CD14-positive monocyte (primary cell): ENCODE data around the gene PPP2R2C. TPM values are rescaled to one million over a fixed set of nuclear protein-coding genes. Genes with fewer than 3 reads are reported as not detected.

Experiments
- DNase-seq, 3 donors: peaks; one replicate each; pipeline ENCODE4 v3.0.0-alpha.2; 2011 to 2022
- H2AFZ ChIP-seq: 2 replicates; pipeline ENCODE4 v1.6.0; 2012; ENCODE audit warnings: mild to moderate bottlenecking, low read depth, low read length, inconsistent platforms; ENCODE audit not compliant: insufficient read depth, poor library complexity, severe bottlenecking
- H3K27ac ChIP-seq, 2 donors: 1 replicate in 1 of 2; 2 replicates in 1 of 2; pipeline ENCODE4 v1.5.1; 2012 to 2013; ENCODE audit warnings: low read length in 2 of 2, control low read depth in 1 of 2, inconsistent platforms in 1 of 2, low read depth in 1 of 2, mild to moderate bottlenecking in 1 of 2
- H3K27me3 ChIP-seq, 2 donors: one replicate each; pipeline versions ENCODE4 v1.6.0 to v1.6.1; 2011 to 2013; ENCODE audit warnings: low read length in 2 of 2; ENCODE audit not compliant: control insufficient read depth in 2 of 2, insufficient read depth in 2 of 2
- H3K36me3 ChIP-seq, 2 donors: replicated peaks in 1 of 2; 1 replicate in 1 of 2; 2 replicates in 1 of 2; pipeline versions ENCODE4 v1.5.1 to v1.6.1; 2012 to 2013; ENCODE audit warnings: low read length in 2 of 2, control low read depth in 1 of 2, inconsistent platforms in 1 of 2, mild to moderate bottlenecking in 1 of 2; ENCODE audit not compliant: insufficient read depth in 2 of 2, control insufficient read depth in 1 of 2
- H3K4me1 ChIP-seq, 2 donors: 1 replicate in 1 of 2; 2 replicates in 1 of 2; pipeline versions ENCODE4 v1.5.1 to v1.6.1; 2012 to 2013; ENCODE audit warnings: low read length in 2 of 2, control low read depth in 1 of 2, inconsistent platforms in 1 of 2, mild to moderate bottlenecking in 1 of 2, moderate library complexity in 1 of 2; ENCODE audit not compliant: insufficient read depth in 2 of 2, control insufficient read depth in 1 of 2
- H3K4me2 ChIP-seq: replicated peaks from 2 replicates; pipeline ENCODE3; 2012; ENCODE audit warnings: low read length, moderate library complexity, mild to moderate bottlenecking; ENCODE audit not compliant: poor library complexity, severe bottlenecking; ENCODE audit errors: extremely low read depth
- H3K4me3 ChIP-seq, 3 experiments: fragments of 200-600 bp in 1 of 3; sonication (generic) in 1 of 3; replicated peaks in 1 of 3; 1 replicate in 2 of 3; 2 replicates in 1 of 3; pipeline ENCODE4 v1.5.1; 2011 to 2013; ENCODE audit warnings: low read length in 3 of 3, mild to moderate bottlenecking in 3 of 3, control low read depth in 2 of 3, low read depth in 2 of 3, inconsistent platforms in 1 of 3, moderate library complexity in 1 of 3
- H3K79me2 ChIP-seq: 2 replicates; pipeline ENCODE4 v1.6.0; 2012; ENCODE audit warnings: mild to moderate bottlenecking, control low read depth, inconsistent platforms, low read length, moderate library complexity; ENCODE audit not compliant: insufficient read depth
- H3K9ac ChIP-seq: 2 replicates; pipeline ENCODE4 v1.6.0; 2017; ENCODE audit warnings: low read length, mild to moderate bottlenecking; ENCODE audit not compliant: insufficient read depth, poor library complexity, severe bottlenecking
- H3K9me3 ChIP-seq, 2 donors: replicated peaks in 1 of 2; 1 replicate in 1 of 2; 2 replicates in 1 of 2; pipeline versions ENCODE4 v1.5.1 to v1.6.1; 2012 to 2013; ENCODE audit warnings: low read length in 2 of 2, control low read depth in 1 of 2; ENCODE audit not compliant: control insufficient read depth in 1 of 2, insufficient read depth in 1 of 2
- H4K20me1 ChIP-seq: 2 replicates; pipeline ENCODE4 v1.6.0; 2012; ENCODE audit warnings: mild to moderate bottlenecking, low read length, control low read depth, moderate library complexity; ENCODE audit not compliant: insufficient read depth
- H3K27ac Mint-ChIP-seq, 7 donors: one replicate each; pipeline ENCODE4 v1.8.0; 2020; ENCODE audit warnings: mild to moderate bottlenecking in 7 of 7, mixed read lengths in 7 of 7, moderate library complexity in 6 of 7, inconsistent platforms in 2 of 7
- H3K27me3 Mint-ChIP-seq, 3 donors: one replicate each; pipeline ENCODE4 v1.8.0; 2021 to 2022; ENCODE audit warnings: low read depth in 3 of 3, mild to moderate bottlenecking in 3 of 3, mixed read lengths in 3 of 3, moderate library complexity in 3 of 3, inconsistent platforms in 1 of 3
- H3K36me3 Mint-ChIP-seq, 2 donors: one replicate each; pipeline ENCODE4 v1.8.0; 2020; ENCODE audit warnings: mixed read lengths in 2 of 2, inconsistent platforms in 1 of 2, mild to moderate bottlenecking in 1 of 2
- H3K4me1 Mint-ChIP-seq: one replicate; pipeline ENCODE4 v1.8.0; 2020; ENCODE audit warnings: mild to moderate bottlenecking, mixed read lengths
- H3K4me3 Mint-ChIP-seq, 2 donors: one replicate each; pipeline ENCODE4 v1.8.0; 2020; ENCODE audit warnings: mild to moderate bottlenecking in 2 of 2, mixed read lengths in 2 of 2, moderate library complexity in 1 of 2
- H3K9me3 Mint-ChIP-seq, 7 donors: one replicate each; pipeline ENCODE4 v1.8.0; 2020 to 2022; ENCODE audit warnings: mixed read lengths in 7 of 7, mild to moderate bottlenecking in 6 of 7, moderate library complexity in 6 of 7, inconsistent platforms in 2 of 7
- CTCF ChIP-seq: fragments of 200-600 bp; IDR thresholded peaks from one replicate; pipeline ENCODE4 v1.8.0; 2022; ENCODE audit warnings: antibody characterized with exemption, mild to moderate bottlenecking
- WGBS: methylation state at CpG from one replicate; pipeline ENCODE4 v1.1.5; 2013; ENCODE audit warnings: missing lambda C conversion rate; ENCODE audit not compliant: insufficient coverage; 5-methylcytosine and 5-hydroxymethylcytosine counted together
- intact Hi-C, 2 donors: fragments of 100-400 bp; cut with micrococcal nuclease; formaldehyde crosslinking; loops; one replicate each; pipeline versions ENCODE4 v1.15.0 to v1.15.1; 2023
- polyA plus RNA-seq, 3 donors: library from polyadenylated mRNA; depleted of rRNA in 1 of 3; unstranded in 2 of 3; stranded (reverse) in 1 of 3; fragments of 300-500 nt in 2 of 3; fragments of >200 nt in 1 of 3; fragmentation: Illumina TruSeq in 2 of 3; gene quantifications; 1 replicate in 2 of 3; 2 replicates in 1 of 3; pipeline ENCODE4 v1.2.3, GENCODE V29; 2012 to 2021

The PPP2R2C gene
- polyA plus RNA-seq, 3 donors: not detected

- no peaks in the 10 kb centered on the region for H3K27me3 ChIP-seq
- no peak overlapping the region for H3K4me3 ChIP-seq
- H2AFZ ChIP-seq: no peak overlapping the region
- no peak overlapping the region for H3K27ac ChIP-seq
- no peaks in the 10 kb centered on the region for H3K4me1 ChIP-seq
- DNase-seq: no peak
- H3K27ac Mint-ChIP-seq: no peak overlapping the region
- H3K9me3 Mint-ChIP-seq: no peaks in the 10 kb centered on the region
- no peak overlapping the region for H3K4me3 Mint-ChIP-seq
- WGBS: 87% methylated on average over 14 of the region's 16 CpGs
- H3K9ac ChIP-seq: no peak overlapping the region
- H3K79me2 ChIP-seq: no peaks in the 10 kb centered on the region
- intact Hi-C loops: no loop called here
- H4K20me1 ChIP-seq: no peaks in the 10 kb centered on the region
- no peaks in the 10 kb centered on the region for H3K4me1 Mint-ChIP-seq
- no peaks in the 10 kb centered on the region for H3K36me3 ChIP-seq
- no peaks in the 10 kb centered on the region for H3K36me3 Mint-ChIP-seq
- TF ChIP-seq CTCF: no peak
- peaks cover 0 to 5% (median 3%) of the 10 kb centered on the region in 3 donors for H3K27me3 Mint-ChIP-seq
- no peak overlapping the region for H3K4me2 ChIP-seq
- no peaks in the 10 kb centered on the region for H3K9me3 ChIP-seq
Measured at GRCh38 chr4:6393544-6394475, 78.6 kb downstream of the PPP2R2C start.

GRCh38 chr4:6393066-6393465 lies 79.3 kb downstream of the PPP2R2C start:
- H3K4me3 ChIP-seq: no peak overlapping the region
- DNase-seq: no peak
- H4K20me1 ChIP-seq: no peaks in the 10 kb centered on the region
- H3K9ac ChIP-seq: no peak overlapping the region
- no peaks in the 10 kb centered on the region for H3K79me2 ChIP-seq
- H3K27me3 Mint-ChIP-seq: peaks cover 0 to 8% (median 5%) of the 10 kb centered on the region in 3 donors
- H3K4me2 ChIP-seq: no peak overlapping the region
- H3K4me1 Mint-ChIP-seq: no peaks in the 10 kb centered on the region
- H3K9me3 Mint-ChIP-seq: no peaks in the 10 kb centered on the region
- H3K27me3 ChIP-seq: no peaks in the 10 kb centered on the region
- H3K27ac ChIP-seq: no peak overlapping the region
- WGBS: 73% methylated on average over 6 of the region's 6 CpGs
- no peaks in the 10 kb centered on the region for H3K36me3 Mint-ChIP-seq
- no peaks in the 10 kb centered on the region for H3K9me3 ChIP-seq
- no peak for TF ChIP-seq CTCF
- H3K36me3 ChIP-seq: no peaks in the 10 kb centered on the region
- intact Hi-C loops: no loop called here
- no peak overlapping the region for H3K4me3 Mint-ChIP-seq
- no peak overlapping the region for H2AFZ ChIP-seq
- H3K4me1 ChIP-seq: no peaks in the 10 kb centered on the region
- no peak overlapping the region for H3K27ac Mint-ChIP-seq
